ENCODE data around the gene COL9A1.
"Not testable (repeated sequence)": the region's sequence is repeated elsewhere in the genome, so short reads cannot be mapped to it uniquely, and the experiment has no call there.

COL9A1 gene

GRCh38 chr6:70337743-70338105 lies 34.8 kb upstream of the COL9A1 start:
- TF ChIP-seq CTCF (IDR thresholded peaks at IDR 0.05; ENCODE audit: insufficient read depth, low read length, poor library complexity, severe bottlenecking) = no peak
- DNase-seq (ENCODE audit: extremely low read depth, insufficient read length) = no peak
- Histone ChIP-seq H3K27me3 (replicated peaks; ENCODE audit: control insufficient read depth, insufficient read depth, low read length) (no peaks in the 10 kb centered on the region; the same call in 1 of the 2 replicates), H3K4me3 (replicated peaks; ENCODE audit: low read depth, low read length) (no peak overlapping the region), H3K36me3 (ENCODE audit: control insufficient read depth, insufficient read depth, low read length) (no peaks in the 10 kb centered on the region)

GRCh38 chr6:70336996-70337742 lies 34.3 kb upstream of the COL9A1 start:
- TF ChIP-seq CTCF (IDR thresholded peaks at IDR 0.05; ENCODE audit: insufficient read depth, low read length, poor library complexity, severe bottlenecking) = no peak
- Histone ChIP-seq H3K27me3 (replicated peaks; ENCODE audit: control insufficient read depth, insufficient read depth, low read length) (no peaks in the 10 kb centered on the region; the same call in 1 of the 2 replicates), H3K36me3 (ENCODE audit: control insufficient read depth, insufficient read depth, low read length) (no peaks in the 10 kb centered on the region), H3K4me3 (replicated peaks; ENCODE audit: low read depth, low read length) (no peak overlapping the region)
- DNase-seq (ENCODE audit: extremely low read depth, insufficient read length) = no peak

DNA sequence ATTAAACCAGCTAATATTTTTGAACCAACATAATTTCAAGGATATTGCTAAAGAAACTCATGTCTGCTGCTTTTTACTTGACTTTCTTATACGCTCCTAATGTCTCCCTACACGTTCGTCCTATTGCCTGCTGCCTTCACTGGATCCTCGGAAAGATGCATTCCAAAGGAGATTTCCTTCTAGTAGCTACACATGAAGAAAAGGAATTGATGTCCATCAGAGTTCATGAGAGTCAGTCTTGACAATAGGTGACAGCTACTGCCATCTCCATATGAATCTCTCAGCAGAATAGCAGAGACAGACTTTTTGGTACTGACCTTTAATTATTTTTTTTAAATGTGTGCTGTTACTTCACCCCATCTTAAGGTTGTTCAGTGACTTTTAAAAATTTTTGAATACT lies 24.2 kb upstream of the COL9A1 start:
- no peak for DNase-seq (ENCODE audit: extremely low read depth, insufficient read length)
- no peaks in the 10 kb centered on the region for H3K27me3 ChIP-seq (replicated peaks; ENCODE audit: control insufficient read depth, insufficient read depth, low read length)
- no peak for TF ChIP-seq CTCF (IDR thresholded peaks at IDR 0.05; ENCODE audit: insufficient read depth, low read length, poor library complexity, severe bottlenecking)

GRCh38 chr6:70325009-70325408 lies 22.1 kb upstream of the COL9A1 start:
- no peak for TF ChIP-seq CTCF (IDR thresholded peaks at IDR 0.05; ENCODE audit: insufficient read depth, low read length, poor library complexity, severe bottlenecking)
- no peak for DNase-seq (ENCODE audit: extremely low read depth, insufficient read length)
- no peaks in the 10 kb centered on the region for H3K36me3 ChIP-seq (ENCODE audit: control insufficient read depth, insufficient read depth, low read length)
- H3K27me3 ChIP-seq (replicated peaks; ENCODE audit: control insufficient read depth, insufficient read depth, low read length) = no peaks in the 10 kb centered on the region
- H3K4me3 ChIP-seq (replicated peaks; ENCODE audit: low read depth, low read length) = no peak overlapping the region

More for the DNA sequence above, 24.2 kb upstream of the COL9A1 start:
- Histone ChIP-seq H3K36me3 (ENCODE audit: control insufficient read depth, insufficient read depth, low read length) (no peaks in the 10 kb centered on the region), H3K4me3 (replicated peaks; ENCODE audit: low read depth, low read length) (no peak overlapping the region)

DNA sequence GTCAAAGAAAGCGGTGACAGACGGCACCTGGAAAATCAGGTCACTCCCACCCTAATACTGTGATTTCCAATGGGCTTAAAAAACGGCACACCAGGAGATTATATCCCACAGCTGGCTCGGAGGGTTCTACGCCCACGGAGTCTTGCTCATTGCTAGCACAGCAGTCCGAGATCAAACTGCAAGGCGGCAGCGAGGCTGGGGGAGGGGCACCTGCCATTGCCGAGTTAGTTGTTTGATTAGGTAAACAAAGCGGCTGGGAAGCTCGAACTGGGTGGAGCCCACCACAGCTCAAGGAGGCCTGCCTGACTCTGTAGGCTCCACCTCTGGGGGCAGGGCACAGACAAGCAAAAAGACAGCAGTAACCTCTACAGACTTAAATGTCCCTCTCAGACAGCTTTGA lies 14.9 kb upstream of the COL9A1 start:
- not testable (repeated sequence) for H3K36me3 ChIP-seq (ENCODE audit: control insufficient read depth, insufficient read depth, low read length); H3K27me3 ChIP-seq (replicated peaks; ENCODE audit: control insufficient read depth, insufficient read depth, low read length); DNase-seq (ENCODE audit: extremely low read depth, insufficient read length); H3K4me3 ChIP-seq (replicated peaks; ENCODE audit: low read depth, low read length)

DNA sequence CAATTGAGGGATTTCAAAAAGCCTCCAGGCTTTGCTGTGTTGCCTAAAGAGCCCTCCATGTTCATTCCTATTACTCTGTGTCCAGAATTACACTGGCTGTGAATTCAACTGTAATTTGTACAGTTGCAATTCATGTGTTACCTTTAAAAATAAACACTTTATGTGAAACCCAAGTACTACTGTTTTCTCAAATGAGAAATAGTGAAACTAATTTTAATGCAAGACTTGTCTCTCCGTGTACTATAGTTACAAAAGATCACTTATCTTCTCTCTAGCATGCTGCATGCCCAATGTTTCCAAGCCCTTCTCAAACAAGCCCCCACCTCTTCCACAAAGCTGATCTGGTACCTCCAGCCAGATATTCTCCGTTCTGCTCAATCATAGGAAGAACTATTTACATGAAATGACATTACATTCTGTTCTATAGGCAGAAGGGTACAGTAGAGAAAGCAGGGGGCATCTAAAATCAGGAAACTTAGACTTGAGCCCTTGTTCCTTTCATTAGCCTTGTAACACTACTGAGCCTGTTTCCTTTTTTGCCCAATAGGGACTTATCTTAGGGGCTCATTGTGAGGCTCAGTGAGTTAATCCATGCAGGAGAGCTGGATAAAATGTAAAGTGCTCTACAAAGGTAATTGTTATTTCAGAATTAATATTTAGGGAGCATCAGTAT lies 12.3 kb upstream of the COL9A1 start:
- Histone ChIP-seq H3K4me3 (replicated peaks; ENCODE audit: low read depth, low read length) (no peak overlapping the region; the same call in 1 of the 2 replicates), H3K36me3 (ENCODE audit: control insufficient read depth, insufficient read depth, low read length) (no peaks in the 10 kb centered on the region), H3K27me3 (replicated peaks; ENCODE audit: control insufficient read depth, insufficient read depth, low read length) (no peaks in the 10 kb centered on the region)
- no peak for DNase-seq (ENCODE audit: extremely low read depth, insufficient read length)
- no peak for TF ChIP-seq CTCF (IDR thresholded peaks at IDR 0.05; ENCODE audit: insufficient read depth, low read length, poor library complexity, severe bottlenecking)

Measured in GM06990 (cell line).